Measurements from ENCODE around the gene NECTIN3.

NECTIN3 gene

GRCh38 chr3:111071257-111072030 is at the start of gene NECTIN3:
Gene NECTIN3, plus strand, starts transcription at chr3:111071816. Its CDS starts 202 bp downstream, at chr3:111072018.
- peak; percentile 63 to 77 (median 69) for DNase-seq (ENCODE audit: low read depth in 3 of 3)

GRCh38 chr3:111027868-111028267 is 43.7 kb upstream of the NECTIN3 start:
- DNase-seq (ENCODE audit: low read depth in 3 of 3), result no peak

GRCh38 chr3:111031538-111031937 is 40.1 kb upstream of the NECTIN3 start:
- DNase-seq (ENCODE audit: low read depth in 3 of 3), result no peak

- DNase-seq (ENCODE audit: low read depth in 3 of 3), result no peak
These were observed 38.9 kb upstream of the NECTIN3 start for GRCh38 chr3:111032677-111033076.

GRCh38 chr3:111033470-111034050 is 38.1 kb upstream of the NECTIN3 start:
- DNase-seq (ENCODE audit: low read depth in 3 of 3), result no peak

GRCh38 chr3:111035316-111035715 is 36.3 kb upstream of the NECTIN3 start:
- DNase-seq (ENCODE audit: low read depth in 3 of 3), result no peak

- DNase-seq (ENCODE audit: low read depth in 3 of 3), result no peak
These were observed 35.7 kb upstream of the NECTIN3 start for GRCh38 chr3:111035902-111036301.

- no peak for DNase-seq (ENCODE audit: low read depth in 3 of 3)
These were observed 30.7 kb upstream of the NECTIN3 start for GRCh38 chr3:111040959-111041358.

- DNase-seq (ENCODE audit: low read depth in 3 of 3), result no peak
These were observed 26.1 kb upstream of the NECTIN3 start for GRCh38 chr3:111045564-111045963.

GRCh38 chr3:111047042-111047441 is 24.6 kb upstream of the NECTIN3 start:
- DNase-seq (ENCODE audit: low read depth in 3 of 3), result no peak

- DNase-seq (ENCODE audit: low read depth in 3 of 3), result no peak
These were observed 23.7 kb upstream of the NECTIN3 start for GRCh38 chr3:111047812-111048435.

GRCh38 chr3:111051354-111051753 is 20.3 kb upstream of the NECTIN3 start:
- no peak for DNase-seq (ENCODE audit: low read depth in 3 of 3)

- no peak for DNase-seq (ENCODE audit: low read depth in 3 of 3)
These were observed 3.0 kb upstream of the NECTIN3 start for GRCh38 chr3:111068574-111068973.

GRCh38 chr3:111069974-111070771 is 1.4 kb upstream of the NECTIN3 start:
- DNase-seq (ENCODE audit: low read depth in 3 of 3), result no peak

- no peak for DNase-seq (ENCODE audit: low read depth in 3 of 3)
These were observed 802 bp upstream of the NECTIN3 start for GRCh38 chr3:111070772-111071256.

- no peak for DNase-seq (ENCODE audit: low read depth in 3 of 3)
These were observed 660 bp downstream of the NECTIN3 start for GRCh38 chr3:111072031-111072921.

GRCh38 chr3:111073218-111073617 is 1.6 kb downstream of the NECTIN3 start:
- no peak for DNase-seq (ENCODE audit: low read depth in 3 of 3)

GRCh38 chr3:111076732-111077131 is 5.1 kb downstream of the NECTIN3 start:
- no peak for DNase-seq (ENCODE audit: low read depth in 3 of 3)

- no peak for DNase-seq (ENCODE audit: low read depth in 3 of 3)
These were observed 5.8 kb downstream of the NECTIN3 start for GRCh38 chr3:111077369-111077768.

GRCh38 chr3:111080413-111080812 is 8.8 kb downstream of the NECTIN3 start:
- no peak for DNase-seq (ENCODE audit: low read depth in 3 of 3)

GRCh38 chr3:111081008-111081545 is 9.5 kb downstream of the NECTIN3 start:
- DNase-seq (ENCODE audit: low read depth in 3 of 3), result no peak
